Testis (tissue), 2 donors: Measurements from ENCODE around the gene PRELP.

Source experiments
- POLR2A ChIP-seq: fragments of 450-650 bp; IDR thresholded peaks from one replicate; pipeline ENCODE4 v1.6.1; 2017; ENCODE audit warnings: antibody characterized with exemption, mild to moderate bottlenecking, moderate library complexity
- TF ChIP-seq, protein P1 (sequence below), 3 experiments: fragments of 450-650 bp in 2 of 3; fragments of 200-600 bp in 1 of 3; sonication (generic) in 1 of 3; IDR thresholded peaks; one replicate each; pipeline ENCODE4 v1.5.1; 2016 to 2019; ENCODE audit warnings: antibody characterized with exemption in 3 of 3, mild to moderate bottlenecking in 2 of 3, moderate library complexity in 1 of 3

DNA sequence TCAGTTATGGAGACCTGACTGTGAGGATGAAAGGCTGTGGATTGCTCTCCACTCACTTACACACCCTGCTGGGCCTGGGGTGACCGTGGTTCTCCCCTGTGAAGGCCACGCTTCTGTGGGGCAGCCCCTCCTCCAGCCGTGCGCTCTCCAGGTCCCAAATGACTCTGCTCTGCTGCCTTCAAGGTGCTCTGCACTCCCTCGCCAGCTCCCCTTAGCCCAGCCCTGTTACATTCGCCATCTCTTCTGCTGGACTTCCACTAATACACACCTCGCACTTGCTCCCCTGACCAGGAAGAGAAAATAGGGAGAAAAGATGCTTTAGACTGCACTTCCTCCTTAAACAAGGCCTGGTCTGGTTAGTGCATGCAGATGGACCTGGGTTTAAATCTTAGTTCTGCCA, 42.9 kb downstream of the PRELP start:
- TF ChIP-seq, protein P1, sequence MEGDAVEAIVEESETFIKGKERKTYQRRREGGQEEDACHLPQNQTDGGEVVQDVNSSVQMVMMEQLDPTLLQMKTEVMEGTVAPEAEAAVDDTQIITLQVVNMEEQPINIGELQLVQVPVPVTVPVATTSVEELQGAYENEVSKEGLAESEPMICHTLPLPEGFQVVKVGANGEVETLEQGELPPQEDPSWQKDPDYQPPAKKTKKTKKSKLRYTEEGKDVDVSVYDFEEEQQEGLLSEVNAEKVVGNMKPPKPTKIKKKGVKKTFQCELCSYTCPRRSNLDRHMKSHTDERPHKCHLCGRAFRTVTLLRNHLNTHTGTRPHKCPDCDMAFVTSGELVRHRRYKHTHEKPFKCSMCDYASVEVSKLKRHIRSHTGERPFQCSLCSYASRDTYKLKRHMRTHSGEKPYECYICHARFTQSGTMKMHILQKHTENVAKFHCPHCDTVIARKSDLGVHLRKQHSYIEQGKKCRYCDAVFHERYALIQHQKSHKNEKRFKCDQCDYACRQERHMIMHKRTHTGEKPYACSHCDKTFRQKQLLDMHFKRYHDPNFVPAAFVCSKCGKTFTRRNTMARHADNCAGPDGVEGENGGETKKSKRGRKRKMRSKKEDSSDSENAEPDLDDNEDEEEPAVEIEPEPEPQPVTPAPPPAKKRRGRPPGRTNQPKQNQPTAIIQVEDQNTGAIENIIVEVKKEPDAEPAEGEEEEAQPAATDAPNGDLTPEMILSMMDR (IDR thresholded peaks at IDR 0.05): no peak
- no peak for TF ChIP-seq POLR2A
